ENCODE data around the gene MAP7. TPM values are rescaled to one million over a fixed set of nuclear protein-coding genes. Genes with fewer than 3 reads are reported as not detected.

MAP7 gene
- total RNA-seq, 2 experiments from 2014 or later, result not detected

GRCh38 chr6:136303516-136303915 is 246.7 kb downstream of the MAP7 start:
- H3K79me2 ChIP-seq (ENCODE audit: insufficient read depth, low read depth, low read length), result no peaks in the 10 kb centered on the region
- no peak for TF ChIP-seq CTCF (conservative IDR thresholded peaks at IDR 0.05; ENCODE audit: low read length)
- no peak for TF ChIP-seq EZH2phosphoT487 (IDR thresholded peaks at IDR 0.05; ENCODE audit: borderline replicate concordance, low read depth, low read length)
- H3K9me3 ChIP-seq (ENCODE audit: low read length), result no peaks in the 10 kb centered on the region
- no peak overlapping the region for H2AFZ ChIP-seq (ENCODE audit: low read length)
- no peak overlapping the region for H3K4me2 ChIP-seq (ENCODE audit: low read length)
- ChIA-PET CTCF (ENCODE audit: unreplicated experiment) (no interaction called here), POLR2A (interaction anchor here (0.8 to 1.3 kb wide), 2 partner anchors 12 to 14 kb away, joined by 3 to 5 read pairs; no protein-coding TSS in a partner anchor)
- no peak for DNase-seq (ENCODE audit: low spot score)
- H3K36me3 ChIP-seq (ENCODE audit: insufficient read depth, low read length), result no peaks in the 10 kb centered on the region
- no TSS peak for BruUV-seq (replicated peaks)
- no peaks in the 10 kb centered on the region for H4K20me1 ChIP-seq (ENCODE audit: insufficient read depth, low read length)
- intact Hi-C loops (cut with micrococcal nuclease; ENCODE audit: unreplicated experiment), result no loop called here
- no peak overlapping the region for H3K27ac ChIP-seq (ENCODE audit: low read depth, low read length, poor library complexity, severe bottlenecking)
- no peak overlapping the region for H3K4me3 ChIP-seq (ENCODE audit: low read depth, low read length, poor library complexity, severe bottlenecking)
- H3K4me1 ChIP-seq (ENCODE audit: insufficient read depth, low read length, poor library complexity, severe bottlenecking), result no peaks in the 10 kb centered on the region
- no peaks in the 10 kb centered on the region for H3K9me2 ChIP-seq (ENCODE audit: insufficient read depth, low read length)

GRCh38 chr6:136294621-136295020 is 255.6 kb downstream of the MAP7 start:
- BruUV-seq (replicated peaks), result no TSS peak
- Histone ChIP-seq H3K9me2 (ENCODE audit: insufficient read depth, low read length) (no peaks in the 10 kb centered on the region), H3K4me3 (ENCODE audit: low read depth, low read length, poor library complexity, severe bottlenecking) (no peak overlapping the region), H3K9me3 (ENCODE audit: low read length) (no peaks in the 10 kb centered on the region), H3K27ac (ENCODE audit: low read depth, low read length, poor library complexity, severe bottlenecking) (no peak overlapping the region), H3K36me3 (ENCODE audit: insufficient read depth, low read length) (no peaks in the 10 kb centered on the region; the same call in 1 of the 2 replicates), H3K79me2 (ENCODE audit: insufficient read depth, low read depth, low read length) (peaks cover 6% of the 10 kb centered on the region; the same call in 1 of the 2 replicates), H3K4me2 (ENCODE audit: low read length) (no peak overlapping the region), H3K4me1 (ENCODE audit: insufficient read depth, low read length, poor library complexity, severe bottlenecking) (peaks cover 12% of the 10 kb centered on the region), H2AFZ (ENCODE audit: low read length) (no peak overlapping the region), H4K20me1 (ENCODE audit: insufficient read depth, low read length) (no peaks in the 10 kb centered on the region)
- intact Hi-C loops (cut with micrococcal nuclease; ENCODE audit: unreplicated experiment), result no loop called here
- no peak for TF ChIP-seq CTCF (conservative IDR thresholded peaks at IDR 0.05; ENCODE audit: low read length)
- TF ChIP-seq EZH2phosphoT487 (IDR thresholded peaks at IDR 0.05; ENCODE audit: borderline replicate concordance, low read depth, low read length), result no peak
- no peak for DNase-seq (ENCODE audit: low spot score)
- CTCF ChIA-PET (ENCODE audit: unreplicated experiment), result no interaction called here
- POLR2A ChIA-PET, result no interaction called here

Small RNA genes within 50 kb of the gene (small RNA-seq; reads per million reads assigned to genes)
- gene AL023284.1 (not detected), gene NDUFS5P1 (not detected)

Other genes starting within 250 kb of the MAP7 start
- gene MAP3K5, start 242.1 kb upstream of the MAP7 start, total RNA-seq (2014; rRNA removed; shearing (Covaris generic)), result 12.0 and 13.8 TPM in 2 replicates
- 16.6 and 17.1 TPM in 2 replicates for gene MAP3K5, start 242.1 kb upstream of the MAP7 start, total RNA-seq (2022)